ENCODE data around the gene VPREB1. TPM values are rescaled to one million over a fixed set of nuclear protein-coding genes. Genes with fewer than 3 reads are reported as not detected.
"Not testable (repeated sequence)": the region's sequence is repeated elsewhere in the genome, so short reads cannot be mapped to it uniquely, and the experiment has no call there.

Gene VPREB1
- total and polyA plus RNA-seq, 2 experiments from 2014 or later, result not detected

- DNase-seq (ENCODE audit: low read depth in 1 of 2, low spot score in 1 of 2), result no peak
- Histone ChIP-seq H3K9me3 (ENCODE audit: low read depth) (no peaks in the 10 kb centered on the region), H3K27ac (no peak overlapping the region), H3K4me3 (no peak overlapping the region), H3K36me3 (no peaks in the 10 kb centered on the region), H3K4me1 (ENCODE audit: low read depth) (no peaks in the 10 kb centered on the region), H3K27me3 (peaks cover 83% of the 10 kb centered on the region)
- TF ChIP-seq, protein P1, sequence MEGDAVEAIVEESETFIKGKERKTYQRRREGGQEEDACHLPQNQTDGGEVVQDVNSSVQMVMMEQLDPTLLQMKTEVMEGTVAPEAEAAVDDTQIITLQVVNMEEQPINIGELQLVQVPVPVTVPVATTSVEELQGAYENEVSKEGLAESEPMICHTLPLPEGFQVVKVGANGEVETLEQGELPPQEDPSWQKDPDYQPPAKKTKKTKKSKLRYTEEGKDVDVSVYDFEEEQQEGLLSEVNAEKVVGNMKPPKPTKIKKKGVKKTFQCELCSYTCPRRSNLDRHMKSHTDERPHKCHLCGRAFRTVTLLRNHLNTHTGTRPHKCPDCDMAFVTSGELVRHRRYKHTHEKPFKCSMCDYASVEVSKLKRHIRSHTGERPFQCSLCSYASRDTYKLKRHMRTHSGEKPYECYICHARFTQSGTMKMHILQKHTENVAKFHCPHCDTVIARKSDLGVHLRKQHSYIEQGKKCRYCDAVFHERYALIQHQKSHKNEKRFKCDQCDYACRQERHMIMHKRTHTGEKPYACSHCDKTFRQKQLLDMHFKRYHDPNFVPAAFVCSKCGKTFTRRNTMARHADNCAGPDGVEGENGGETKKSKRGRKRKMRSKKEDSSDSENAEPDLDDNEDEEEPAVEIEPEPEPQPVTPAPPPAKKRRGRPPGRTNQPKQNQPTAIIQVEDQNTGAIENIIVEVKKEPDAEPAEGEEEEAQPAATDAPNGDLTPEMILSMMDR (IDR thresholded peaks at IDR 0.05; ENCODE audit: low read depth, low read length), result no peak
Observed at GRCh38 chr22:22216450-22216959, 28.1 kb upstream of the VPREB1 start.

GRCh38 chr22:22218302-22218701 is 26.3 kb upstream of the VPREB1 start:
- TF ChIP-seq, protein P1 (IDR thresholded peaks at IDR 0.05; ENCODE audit: low read depth, low read length), result no peak
- Histone ChIP-seq H3K4me1 (ENCODE audit: low read depth) (no peaks in the 10 kb centered on the region), H3K4me3 (no peak overlapping the region), H3K27ac (no peak overlapping the region), H3K9me3 (ENCODE audit: low read depth) (no peaks in the 10 kb centered on the region), H3K36me3 (no peaks in the 10 kb centered on the region), H3K27me3 (peaks cover 71% of the 10 kb centered on the region)
- DNase-seq (ENCODE audit: low read depth in 1 of 2, low spot score in 1 of 2), result no peak

DNA sequence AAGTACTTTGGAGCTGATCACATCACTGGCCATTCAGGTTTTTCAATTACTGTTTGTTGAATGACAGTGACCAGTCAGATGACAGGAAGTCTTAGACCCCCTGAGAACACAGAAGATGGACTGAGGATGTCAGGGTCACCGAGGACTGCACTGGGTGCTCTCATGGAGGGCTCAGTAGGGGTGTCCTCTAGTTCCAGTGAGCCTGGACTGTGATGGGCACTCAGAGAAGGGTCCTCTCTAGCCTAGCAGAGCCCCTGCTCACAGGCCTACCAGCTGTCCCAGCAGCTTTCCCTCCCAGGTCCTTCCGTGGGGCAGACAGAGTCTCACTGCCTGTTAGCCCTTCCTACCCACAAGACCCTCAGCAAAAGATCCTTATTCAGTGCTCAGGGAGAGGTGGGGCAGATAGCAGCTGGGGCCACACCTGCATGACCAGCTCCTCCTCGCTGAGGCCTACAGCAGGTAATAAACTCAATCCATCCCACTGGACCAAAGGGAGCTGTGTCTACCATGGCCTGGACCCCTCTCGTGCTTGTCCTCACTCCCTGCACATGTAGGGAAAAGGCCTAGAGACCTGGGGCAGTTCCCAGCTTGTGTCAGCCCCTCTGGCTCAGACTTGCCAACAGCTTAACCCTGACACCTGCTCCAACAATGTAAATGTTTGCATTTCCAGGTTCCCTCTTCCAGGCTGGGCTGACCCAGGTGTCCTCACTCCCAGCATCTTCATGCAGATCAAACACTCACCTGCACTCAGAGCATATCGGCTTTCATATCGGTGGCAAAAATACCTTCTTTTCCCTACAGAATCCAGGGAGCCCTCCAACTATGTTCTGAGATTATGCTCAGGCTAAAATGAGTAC is 25.2 kb upstream of the VPREB1 start:
- Histone ChIP-seq H3K4me1 (ENCODE audit: low read depth) (no peaks in the 10 kb centered on the region), H3K27ac (no peak overlapping the region), H3K9me3 (ENCODE audit: low read depth) (no peaks in the 10 kb centered on the region), H3K36me3 (no peaks in the 10 kb centered on the region), H3K4me3 (no peak overlapping the region), H3K27me3 (peaks cover 67% of the 10 kb centered on the region)
- no peak for DNase-seq (ENCODE audit: low read depth in 1 of 2, low spot score in 1 of 2)
- TF ChIP-seq, protein P1 (IDR thresholded peaks at IDR 0.05; ENCODE audit: low read depth, low read length), result no peak

- not testable (repeated sequence) for H3K36me3 ChIP-seq; H3K9me3 ChIP-seq (ENCODE audit: low read depth); H3K27ac ChIP-seq; DNase-seq (ENCODE audit: low read depth in 1 of 2, low spot score in 1 of 2); H3K4me3 ChIP-seq; H3K4me1 ChIP-seq (ENCODE audit: low read depth)
- peaks cover 65% of the 10 kb centered on the region for H3K27me3 ChIP-seq
Observed at GRCh38 chr22:22221043-22221442, 23.5 kb upstream of the VPREB1 start.

- H3K9me3 ChIP-seq (ENCODE audit: low read depth), result no peaks in the 10 kb centered on the region
- H3K4me3 ChIP-seq, result no peak overlapping the region
- H3K36me3 ChIP-seq, result no peaks in the 10 kb centered on the region
- TF ChIP-seq, protein P1 (IDR thresholded peaks at IDR 0.05; ENCODE audit: low read depth, low read length), result no peak
- H3K4me1 ChIP-seq (ENCODE audit: low read depth), result no peaks in the 10 kb centered on the region
- H3K27ac ChIP-seq, result no peak overlapping the region
- DNase-seq (ENCODE audit: low read depth in 1 of 2, low spot score in 1 of 2), result no peak
- H3K27me3 ChIP-seq, result peaks cover 74% of the 10 kb centered on the region
Observed at GRCh38 chr22:22226448-22227187, 18.0 kb upstream of the VPREB1 start.

DNA sequence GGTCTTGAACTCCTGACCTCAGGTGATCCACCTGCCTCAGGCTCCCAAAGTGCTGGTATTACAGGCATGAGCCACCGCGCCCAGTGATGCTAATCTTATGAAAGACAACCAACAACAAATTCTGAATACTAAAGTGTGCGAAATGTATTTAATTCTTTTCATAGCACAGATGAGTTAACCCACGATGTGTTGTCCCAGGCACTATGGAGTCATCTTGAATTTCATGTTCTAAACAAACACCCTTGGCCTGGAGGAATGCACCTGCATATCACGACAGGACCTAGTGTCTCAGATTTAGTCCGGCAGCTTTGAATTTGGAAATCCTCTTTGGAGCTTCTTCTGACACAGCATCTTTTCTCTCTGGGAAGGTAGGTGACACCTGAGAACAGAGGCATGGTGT is 16.2 kb upstream of the VPREB1 start:
- H3K27me3 ChIP-seq, result peaks cover 91% of the 10 kb centered on the region
- no peaks in the 10 kb centered on the region for H3K36me3 ChIP-seq
- TF ChIP-seq, protein P1 (IDR thresholded peaks at IDR 0.05; ENCODE audit: low read depth, low read length), result no peak
- no peak overlapping the region for H3K27ac ChIP-seq
- no peaks in the 10 kb centered on the region for H3K4me1 ChIP-seq (ENCODE audit: low read depth)
- no peak overlapping the region for H3K4me3 ChIP-seq
- DNase-seq (ENCODE audit: low read depth in 1 of 2, low spot score in 1 of 2), result no peak
- no peaks in the 10 kb centered on the region for H3K9me3 ChIP-seq (ENCODE audit: low read depth)
